CD4-positive, alpha-beta T cell treated with Interleukin-6 for 4 hours (primary cell): ENCODE measurements around the gene CYP2R1.
"Not testable (repeated sequence)": the region's sequence is repeated elsewhere in the genome, so short reads cannot be mapped to it uniquely, and the experiment has no call there.

Experiments
- DNase-seq: peaks from one replicate; pipeline ENCODE4 v3.0.0-alpha.2; 2020; ENCODE audit warnings: mixed read lengths

Gene CYP2R1

GRCh38 chr11:14891143-14892035 is 642 bp downstream of the CYP2R1 start:
- peak; percentile 86 for DNase-seq

GRCh38 chr11:14886513-14886912 is 5.5 kb downstream of the CYP2R1 start:
- DNase-seq = no peak

GRCh38 chr11:14884667-14885273 is 7.3 kb downstream of the CYP2R1 start:
- DNase-seq = no peak

GRCh38 chr11:14883683-14884082 is 8.3 kb downstream of the CYP2R1 start:
- not testable (repeated sequence) for DNase-seq

- DNase-seq = no peak
Measured at GRCh38 chr11:14882196-14882595, 9.8 kb downstream of the CYP2R1 start.

GRCh38 chr11:14881576-14882193 is 10.3 kb downstream of the CYP2R1 start:
- no peak for DNase-seq

- no peak for DNase-seq
Measured at GRCh38 chr11:14875163-14875562, 16.9 kb downstream of the CYP2R1 start.

- no peak for DNase-seq
Measured at GRCh38 chr11:14873632-14874031, 18.4 kb downstream of the CYP2R1 start.

GRCh38 chr11:14872032-14872431 is 20.0 kb downstream of the CYP2R1 start:
- DNase-seq = no peak

- DNase-seq = not testable (repeated sequence)
Measured at GRCh38 chr11:14863775-14864174, 28.3 kb downstream of the CYP2R1 start.

- DNase-seq = peak; percentile 3
Measured at GRCh38 chr11:14861680-14862079, 30.4 kb downstream of the CYP2R1 start.

GRCh38 chr11:14860511-14860910 is 31.5 kb downstream of the CYP2R1 start:
- no peak for DNase-seq

GRCh38 chr11:14858404-14858803 is 33.6 kb downstream of the CYP2R1 start:
- DNase-seq = no peak

- no peak for DNase-seq
Measured at GRCh38 chr11:14857621-14858020, 34.4 kb downstream of the CYP2R1 start.

- no peak for DNase-seq
Measured at GRCh38 chr11:14855890-14856289, 36.1 kb downstream of the CYP2R1 start.

GRCh38 chr11:14854057-14854456 is 38.0 kb downstream of the CYP2R1 start:
- DNase-seq = no peak

GRCh38 chr11:14852571-14853177 is 39.4 kb downstream of the CYP2R1 start:
- no peak for DNase-seq

- no peak for DNase-seq
Measured at GRCh38 chr11:14842002-14842401, 50.0 kb downstream of the CYP2R1 start.

- DNase-seq = no peak
Measured at GRCh38 chr11:14835496-14836492, 56.2 kb downstream of the CYP2R1 start.
